VCaP (cell line): ENCODE results near the gene RELCH.

ENCODE experiments used
- H3K27ac ChIP-seq: fragments of 450-650 bp; 2 replicates; pipeline ENCODE4 v1.5.1; 2017
- CTCF ChIP-seq: fragments of 450-650 bp; conservative IDR thresholded peaks from 2 replicates; pipeline ENCODE4 v1.5.1; 2017; ENCODE audit warnings: mild to moderate bottlenecking, moderate library complexity

Gene RELCH

GRCh38 chr18:62186774-62187542, at the start of gene RELCH, which contains the start of gene PIGN:
Gene RELCH (plus strand): TSS chr18:62187255. CDS start chr18:62187506, 251 bp downstream.
Gene PIGN (minus strand): TSS chr18:62187056. CDS start chr18:62161353, 25,703 bp downstream.
- peak within 1 kb of the TSS; percentile 90 for H3K27ac ChIP-seq
- TF ChIP-seq CTCF, result no peak

GRCh38 chr18:62138461-62139235, 48.4 kb upstream of the RELCH start:
- TF ChIP-seq CTCF, result no peak

GRCh38 chr18:62140259-62140658, 46.8 kb upstream of the RELCH start:
- H3K27ac ChIP-seq, result no peak overlapping the region
- no peak for TF ChIP-seq CTCF

More at GRCh38 chr18:62138461-62139235, 48.4 kb upstream of the RELCH start:
- peak overlapping the region; percentile 11; the same call in 1 of the 2 replicates for H3K27ac ChIP-seq

GRCh38 chr18:62144338-62144737, 42.7 kb upstream of the RELCH start:
- H3K27ac ChIP-seq, result no peak overlapping the region
- TF ChIP-seq CTCF, result no peak

GRCh38 chr18:62151068-62151771, 35.8 kb upstream of the RELCH start:
- no peak for TF ChIP-seq CTCF

GRCh38 chr18:62152844-62153243, 34.2 kb upstream of the RELCH start:
- TF ChIP-seq CTCF, result no peak

More at GRCh38 chr18:62151068-62151771, 35.8 kb upstream of the RELCH start:
- H3K27ac ChIP-seq, result no peak overlapping the region

GRCh38 chr18:62157843-62158242, 29.2 kb upstream of the RELCH start:
- TF ChIP-seq CTCF, result no peak

More at GRCh38 chr18:62152844-62153243, 34.2 kb upstream of the RELCH start:
- H3K27ac ChIP-seq, result no peak overlapping the region

More at GRCh38 chr18:62157843-62158242, 29.2 kb upstream of the RELCH start:
- H3K27ac ChIP-seq, result no peak overlapping the region
